Fibroblast of skin of right biceps (primary cell): ENCODE measurements around the gene SORL1.

Source experiments
- DNase-seq: peaks from one replicate; pipeline ENCODE4 v3.0.0-alpha.2; 2013

Gene SORL1

DNA sequence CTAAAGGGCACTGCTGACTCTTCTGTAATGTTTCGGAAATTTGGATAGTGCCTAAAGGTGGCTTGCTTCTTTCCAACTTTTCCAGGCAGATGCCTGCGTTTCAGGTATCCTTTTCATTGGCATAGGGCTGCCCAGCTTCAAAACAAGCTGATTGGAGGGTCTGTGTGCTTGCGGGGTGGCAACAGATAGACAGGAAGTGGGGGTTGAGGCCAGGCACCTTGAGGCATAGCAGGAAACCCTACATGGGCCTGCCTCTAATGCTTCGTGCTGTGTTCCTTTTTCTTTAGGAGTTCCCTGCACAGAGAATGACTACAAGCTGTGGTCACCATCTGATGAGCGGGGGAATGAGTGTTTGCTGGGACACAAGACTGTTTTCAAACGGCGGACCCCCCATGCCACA, 92.8 kb downstream of the SORL1 start:
- DNase-seq = no peak

DNA sequence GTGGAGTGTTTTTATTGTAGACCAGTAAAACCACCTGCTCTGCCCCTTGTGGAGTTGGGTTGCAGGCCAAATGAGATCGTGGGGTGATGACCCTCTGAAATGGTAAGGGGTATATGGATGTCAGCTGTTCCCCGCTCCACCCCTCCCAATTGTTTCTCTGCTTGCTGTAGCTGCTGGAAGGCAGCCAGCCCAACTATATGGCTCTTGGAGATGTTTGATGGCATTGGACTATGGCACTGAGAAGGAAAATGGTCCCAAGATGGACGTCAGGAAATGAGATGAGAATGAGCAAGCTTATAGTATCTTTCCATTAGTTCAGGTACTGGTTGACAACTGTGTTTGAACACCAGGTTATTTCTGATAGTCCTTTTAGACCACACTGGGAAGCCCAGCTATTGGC, 95.5 kb downstream of the SORL1 start:
- no peak for DNase-seq

DNA sequence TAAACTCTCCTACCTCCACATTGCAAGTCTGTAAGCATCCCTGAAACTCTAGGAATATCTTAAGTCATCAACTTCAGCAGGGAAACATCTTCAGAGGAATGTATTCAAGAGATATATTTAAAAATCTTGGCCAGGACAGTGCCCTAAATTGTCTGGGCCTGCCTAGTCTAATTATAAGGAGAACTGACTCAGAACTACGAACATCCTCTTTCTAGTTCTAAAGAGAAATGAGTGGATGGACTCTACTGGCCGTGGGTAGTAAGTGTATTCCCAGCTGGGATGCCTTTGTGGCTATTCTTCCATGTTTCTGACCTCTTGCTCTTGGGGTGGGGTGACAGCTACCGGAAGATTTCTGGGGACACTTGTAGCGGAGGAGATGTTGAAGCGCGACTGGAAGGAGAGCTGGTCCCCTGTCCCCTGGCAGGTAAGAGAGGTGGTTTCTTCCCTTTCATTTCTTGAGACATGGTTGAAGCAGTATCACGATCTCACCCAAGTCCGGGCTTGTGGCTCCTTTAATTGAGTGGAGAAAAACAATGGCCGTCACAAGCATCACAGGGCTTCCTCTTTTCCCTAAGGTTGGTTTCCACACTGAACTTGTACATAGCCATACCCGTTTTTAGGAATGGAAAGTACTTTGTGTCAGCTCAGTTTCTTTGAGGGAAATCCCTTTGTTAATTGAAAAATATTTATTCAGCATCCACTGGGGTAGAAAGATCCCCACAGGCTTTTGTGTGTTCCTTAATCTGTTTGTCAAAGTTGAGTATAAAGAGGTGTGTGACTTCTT, 98.3 kb downstream of the SORL1 start:
- DNase-seq = no peak

DNA sequence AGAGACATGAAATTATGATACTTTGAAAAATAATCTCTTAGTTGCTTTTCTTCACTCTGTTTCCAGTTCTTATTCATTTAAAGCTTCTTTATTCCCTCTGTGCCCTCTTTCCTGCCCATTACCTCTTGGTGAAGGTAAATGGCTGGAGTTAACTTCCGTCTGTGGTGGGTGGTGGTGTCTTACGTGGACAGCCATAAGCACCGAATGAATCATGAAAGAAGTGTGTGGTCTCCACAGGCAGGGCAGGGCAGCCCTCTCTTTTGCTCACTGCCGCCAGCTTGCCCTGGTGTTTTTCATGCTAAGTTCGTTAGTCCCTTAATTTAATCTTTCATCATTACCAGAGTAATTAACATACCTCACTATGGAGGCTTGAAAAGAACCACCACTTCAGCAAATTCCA, 99.3 kb downstream of the SORL1 start:
- DNase-seq = no peak

DNA sequence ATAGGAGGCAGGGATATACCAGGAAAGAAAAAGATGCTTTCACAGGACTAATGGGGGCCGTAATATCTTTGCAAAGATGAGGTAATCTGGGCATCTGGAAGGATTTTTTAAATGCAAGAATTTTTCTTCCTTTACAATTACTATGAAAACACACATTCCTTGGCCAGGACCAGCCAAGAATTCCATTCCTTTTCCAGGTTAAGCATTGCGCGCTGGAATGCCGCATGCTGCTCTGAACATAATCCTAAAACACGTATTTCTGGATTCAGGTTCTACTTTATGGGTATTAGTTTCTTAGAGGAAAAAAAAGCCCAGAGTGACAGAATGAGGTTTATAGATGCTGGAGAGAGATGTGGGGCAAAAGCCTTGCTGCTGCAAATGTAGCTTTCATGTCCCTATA, 100.0 kb downstream of the SORL1 start:
- peak; percentile 16 for DNase-seq

DNA sequence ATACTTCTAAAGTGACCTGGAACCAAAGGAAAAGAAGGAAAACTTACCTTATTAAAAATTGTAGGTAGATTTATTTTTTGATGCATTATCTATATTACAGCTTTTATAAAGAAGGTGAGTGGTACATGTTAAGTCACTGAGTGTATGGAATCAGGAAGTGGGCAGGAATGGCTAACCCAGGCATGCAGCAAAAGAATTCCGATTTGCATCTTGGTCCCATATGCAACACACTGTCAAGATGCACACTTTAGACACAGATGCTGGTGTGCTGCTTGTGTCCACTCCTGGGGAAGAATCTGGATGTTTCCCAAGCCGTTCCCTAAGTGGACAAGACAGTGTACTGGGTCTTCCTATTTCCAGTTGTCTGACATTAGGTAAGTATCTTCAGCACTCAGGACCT, 100.5 kb downstream of the SORL1 start:
- no peak for DNase-seq

DNA sequence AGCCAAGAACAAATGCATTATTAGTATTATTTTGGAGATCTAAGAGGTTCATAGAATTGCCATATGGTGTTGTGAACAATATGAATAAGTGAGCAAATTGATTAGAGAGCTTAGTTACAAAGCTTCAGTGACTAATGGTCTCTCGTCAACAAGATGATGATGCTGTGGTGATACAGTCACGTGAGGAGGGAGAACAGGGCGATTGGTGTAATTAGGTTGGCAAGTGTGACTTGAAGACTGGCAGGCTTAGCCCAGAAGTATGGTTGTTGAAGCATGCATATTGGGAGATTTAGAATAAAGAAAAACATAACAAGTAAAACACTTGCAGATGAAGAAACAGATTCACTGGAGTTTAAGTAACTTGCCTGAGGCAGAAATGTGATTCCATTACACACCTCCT, 101.3 kb downstream of the SORL1 start:
- no peak for DNase-seq

DNA sequence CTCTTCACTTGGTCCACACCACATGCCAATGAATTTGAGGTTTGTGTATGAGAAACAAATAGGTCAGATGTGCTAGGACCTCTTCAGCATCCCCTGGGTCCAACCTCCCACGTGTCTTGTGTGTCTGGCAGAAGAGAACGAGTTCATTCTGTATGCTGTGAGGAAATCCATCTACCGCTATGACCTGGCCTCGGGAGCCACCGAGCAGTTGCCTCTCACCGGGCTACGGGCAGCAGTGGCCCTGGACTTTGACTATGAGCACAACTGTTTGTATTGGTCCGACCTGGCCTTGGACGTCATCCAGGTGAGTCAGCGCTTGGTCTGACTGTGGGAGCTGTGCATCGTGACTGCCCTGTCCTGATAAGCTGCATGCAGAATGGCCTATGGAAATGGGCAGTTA, 101.7 kb downstream of the SORL1 start:
- DNase-seq = no peak

DNA sequence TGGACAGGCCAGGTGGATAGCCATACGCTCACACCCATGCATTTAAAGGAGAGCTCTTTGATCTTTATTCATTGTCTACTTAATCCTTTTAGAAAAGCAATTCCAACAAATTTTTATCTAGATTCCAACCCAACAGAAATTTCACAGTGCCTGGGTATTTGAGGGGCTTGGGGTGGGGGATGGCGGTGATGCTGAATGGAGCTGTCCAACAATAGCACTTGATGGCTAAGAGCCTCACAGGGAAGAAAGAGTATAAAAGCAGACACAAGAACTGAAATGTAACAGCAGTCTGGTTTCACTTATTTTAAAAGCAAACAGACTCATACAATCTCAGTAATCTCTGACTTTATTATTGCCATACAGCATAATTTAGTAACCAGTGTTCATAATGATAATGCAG, 102.4 kb downstream of the SORL1 start:
- no peak for DNase-seq

DNA sequence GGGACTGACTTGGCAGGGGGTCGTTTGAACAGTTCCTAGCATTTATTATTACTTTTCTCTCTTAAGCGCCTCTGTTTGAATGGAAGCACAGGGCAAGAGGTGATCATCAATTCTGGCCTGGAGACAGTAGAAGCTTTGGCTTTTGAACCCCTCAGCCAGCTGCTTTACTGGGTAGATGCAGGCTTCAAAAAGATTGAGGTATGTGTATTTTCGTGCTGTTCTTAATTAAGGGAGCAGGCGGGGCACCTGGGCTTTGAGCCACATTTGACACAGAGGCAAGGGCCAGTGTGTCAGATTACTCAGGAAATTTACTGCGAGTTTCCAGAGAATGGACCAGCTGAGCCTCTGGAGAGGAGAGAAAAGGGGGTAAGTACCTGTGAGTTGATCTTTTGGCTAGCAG, 103.0 kb downstream of the SORL1 start:
- no peak for DNase-seq

DNA sequence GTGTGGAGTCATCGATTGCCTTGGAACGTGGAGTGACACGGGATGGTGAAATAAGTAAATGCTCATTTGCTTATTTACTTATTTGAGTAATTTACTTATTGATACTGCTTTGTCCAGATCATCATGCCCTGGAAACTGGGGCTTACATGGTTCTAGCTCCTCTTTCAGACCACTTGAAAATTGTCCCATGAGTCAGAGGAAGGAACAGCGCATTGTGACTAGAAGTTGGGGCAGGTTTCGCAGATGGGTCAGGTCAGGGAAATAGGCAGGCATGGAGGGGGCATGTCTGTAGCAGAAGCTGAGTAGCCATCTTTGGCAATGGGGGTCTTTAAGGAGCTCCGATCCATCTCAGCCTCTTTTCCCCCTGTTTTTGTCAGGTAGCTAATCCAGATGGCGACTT, 104.8 kb downstream of the SORL1 start:
- DNase-seq = no peak

DNA sequence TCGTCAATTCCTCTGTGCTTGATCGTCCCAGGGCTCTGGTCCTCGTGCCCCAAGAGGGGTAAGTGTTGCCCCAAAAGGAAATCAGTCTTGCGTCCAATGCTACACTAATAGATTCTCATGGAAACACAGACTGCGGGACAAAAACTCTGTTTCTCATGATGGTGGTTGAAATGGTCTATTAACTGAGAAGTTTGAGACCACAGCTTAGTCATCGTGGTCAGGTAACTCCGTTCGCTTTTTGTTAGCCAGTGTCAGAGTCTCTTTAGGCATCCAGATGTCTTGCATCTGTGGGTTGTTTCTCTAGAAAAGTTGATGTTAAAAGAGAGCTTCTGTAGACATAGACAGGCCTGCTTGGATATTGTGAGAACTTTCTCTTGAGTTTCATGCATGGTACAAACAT, 105.2 kb downstream of the SORL1 start:
- peak; percentile 15 for DNase-seq

DNA sequence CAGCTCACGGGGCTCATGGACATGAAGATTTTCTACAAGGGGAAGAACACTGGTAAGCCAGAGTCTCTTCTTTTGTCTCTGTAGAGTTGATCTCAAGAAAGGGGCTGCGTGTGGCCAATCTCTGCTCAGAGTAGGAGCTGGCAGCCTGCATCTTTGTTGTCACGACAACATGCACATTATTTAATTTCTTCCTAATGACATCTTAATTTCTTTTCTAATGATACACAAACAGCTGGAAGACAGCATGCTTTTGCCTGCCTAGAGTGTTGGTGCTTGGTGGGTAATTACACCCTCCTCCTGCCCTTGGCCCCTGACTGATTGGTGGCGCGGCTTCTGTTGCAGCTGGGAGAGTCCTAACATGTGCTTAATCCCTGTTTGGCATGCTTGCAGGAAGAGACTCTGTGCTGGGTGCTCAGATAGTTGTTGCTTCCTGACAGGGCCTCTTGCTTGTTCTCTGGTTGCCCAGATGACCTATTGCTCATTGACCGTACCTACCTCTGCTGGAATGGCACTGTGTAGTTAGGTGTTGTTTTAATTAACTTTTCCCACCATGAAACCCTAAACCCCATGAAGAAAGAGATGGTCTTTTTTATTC, 107.6 kb downstream of the SORL1 start:
- DNase-seq = no peak

DNA sequence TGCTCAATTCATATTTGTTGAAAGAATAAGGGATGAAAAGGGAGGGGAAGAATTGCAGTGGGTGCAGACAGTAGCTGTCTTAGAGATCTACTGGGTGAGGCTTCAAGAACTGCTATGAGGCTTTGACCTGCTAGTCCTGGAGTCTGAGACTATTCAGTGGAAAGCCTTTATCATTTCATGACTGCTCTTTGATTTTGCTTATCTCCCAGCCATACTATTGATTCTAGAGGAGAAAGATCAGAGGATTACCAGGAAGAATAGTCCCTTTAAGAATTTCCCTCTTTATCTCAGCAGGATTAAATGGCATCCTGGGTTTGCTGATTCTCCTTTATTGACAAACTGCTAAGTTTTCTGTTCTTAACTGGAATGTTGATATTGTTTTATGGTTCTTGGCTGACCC, 108.1 kb downstream of the SORL1 start:
- DNase-seq = no peak

DNA sequence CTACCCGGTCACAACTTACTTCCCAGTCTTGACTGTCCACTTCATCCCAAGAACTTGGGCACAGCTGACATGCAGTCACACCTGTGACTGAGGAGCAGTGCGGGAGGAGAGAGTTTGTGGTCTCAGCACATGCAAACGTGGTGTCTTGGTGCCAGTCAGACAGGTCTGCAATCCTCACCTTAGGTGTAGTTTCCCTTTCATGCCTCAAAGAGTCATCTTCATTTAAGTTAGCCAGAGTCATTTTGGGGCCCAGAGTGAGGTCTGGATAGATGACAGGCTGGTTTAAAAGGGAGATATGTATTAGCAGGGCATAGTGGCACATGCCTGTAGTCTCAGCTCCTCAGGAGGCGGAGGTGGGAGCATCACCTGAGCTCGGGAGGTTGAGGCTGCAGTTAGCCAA, 109.1 kb downstream of the SORL1 start:
- no peak for DNase-seq

DNA sequence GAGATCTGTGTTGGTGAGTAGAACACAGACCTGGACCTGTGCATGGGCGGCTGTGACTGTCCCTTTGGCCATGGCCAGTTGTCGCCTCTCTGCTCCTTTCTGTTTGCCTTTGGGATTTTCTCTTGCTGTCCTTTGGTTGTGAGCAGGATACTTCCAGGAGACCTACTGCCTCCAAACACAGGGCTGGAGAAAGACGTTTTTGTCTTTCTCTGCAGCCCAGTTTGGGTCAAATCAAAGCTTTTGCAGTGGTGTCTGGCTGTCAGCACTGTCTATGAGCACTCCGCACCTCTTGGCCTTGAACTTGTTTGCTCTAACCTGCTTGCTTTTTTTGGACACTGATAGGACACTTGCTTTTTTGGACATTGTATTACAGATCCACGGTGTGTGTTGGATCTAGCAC, 109.6 kb downstream of the SORL1 start:
- DNase-seq = no peak

DNA sequence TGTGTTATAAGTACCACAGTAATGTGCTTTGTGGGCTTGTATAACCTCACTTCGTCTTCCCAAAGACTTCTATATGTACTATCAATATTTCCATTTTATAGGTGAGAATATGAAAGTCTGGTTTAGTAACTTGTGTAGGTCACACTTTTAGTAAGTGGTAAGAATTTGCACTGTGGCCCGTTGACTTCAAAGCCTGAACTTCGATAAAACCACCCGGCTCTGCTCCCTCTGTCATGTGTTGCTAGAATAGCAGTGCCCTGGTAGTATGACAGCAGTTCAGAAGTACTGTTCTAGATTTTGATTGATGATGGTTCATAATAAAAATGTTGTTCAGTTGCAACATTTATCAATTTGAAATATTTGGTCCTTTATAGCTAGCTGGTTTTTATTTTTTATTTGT, 110.9 kb downstream of the SORL1 start:
- no peak for DNase-seq

DNA sequence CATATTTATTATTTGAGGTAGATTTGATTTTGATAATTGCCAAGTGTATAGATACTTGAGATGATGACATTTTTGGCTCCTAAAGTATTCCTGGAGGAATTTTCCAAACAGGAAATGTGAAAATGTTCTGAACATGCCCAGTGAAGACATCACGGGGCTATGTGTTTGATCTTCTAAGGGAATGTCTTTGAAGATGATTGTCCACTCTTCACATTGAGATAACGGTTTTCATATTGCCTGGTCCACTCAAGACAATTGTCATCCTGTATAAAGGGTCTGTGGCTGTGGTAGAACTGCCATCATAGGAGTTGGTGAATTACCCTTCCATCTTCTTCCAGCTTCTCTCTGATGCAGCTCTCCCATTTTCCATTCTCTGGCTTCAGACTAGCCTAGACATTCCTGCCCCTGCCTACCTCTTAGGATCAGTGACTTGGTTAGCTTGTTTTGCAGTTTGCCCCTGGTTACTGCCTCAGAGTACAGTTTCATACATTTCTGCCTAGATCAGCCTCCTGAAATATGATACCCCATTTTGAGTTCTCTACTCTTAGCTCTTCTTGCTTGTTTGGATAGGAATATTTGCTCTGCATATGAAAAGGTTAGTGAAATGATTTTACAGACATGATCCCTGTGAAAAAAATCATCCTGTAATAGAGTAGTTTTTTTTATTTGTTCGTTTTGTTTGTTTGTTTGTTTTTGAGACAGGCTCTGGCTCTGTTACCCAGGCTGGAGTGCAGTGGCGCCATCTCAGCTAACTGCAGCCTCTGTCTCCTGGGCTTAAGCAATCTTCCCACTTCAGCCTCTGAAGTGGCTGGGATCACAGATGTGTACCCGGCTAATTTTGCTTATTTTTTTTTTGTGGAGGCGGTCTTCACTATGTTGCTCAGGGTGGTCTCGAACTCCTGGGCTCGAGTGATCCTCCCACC, 112.0 kb downstream of the SORL1 start:
- DNase-seq = peak; percentile 12

DNA sequence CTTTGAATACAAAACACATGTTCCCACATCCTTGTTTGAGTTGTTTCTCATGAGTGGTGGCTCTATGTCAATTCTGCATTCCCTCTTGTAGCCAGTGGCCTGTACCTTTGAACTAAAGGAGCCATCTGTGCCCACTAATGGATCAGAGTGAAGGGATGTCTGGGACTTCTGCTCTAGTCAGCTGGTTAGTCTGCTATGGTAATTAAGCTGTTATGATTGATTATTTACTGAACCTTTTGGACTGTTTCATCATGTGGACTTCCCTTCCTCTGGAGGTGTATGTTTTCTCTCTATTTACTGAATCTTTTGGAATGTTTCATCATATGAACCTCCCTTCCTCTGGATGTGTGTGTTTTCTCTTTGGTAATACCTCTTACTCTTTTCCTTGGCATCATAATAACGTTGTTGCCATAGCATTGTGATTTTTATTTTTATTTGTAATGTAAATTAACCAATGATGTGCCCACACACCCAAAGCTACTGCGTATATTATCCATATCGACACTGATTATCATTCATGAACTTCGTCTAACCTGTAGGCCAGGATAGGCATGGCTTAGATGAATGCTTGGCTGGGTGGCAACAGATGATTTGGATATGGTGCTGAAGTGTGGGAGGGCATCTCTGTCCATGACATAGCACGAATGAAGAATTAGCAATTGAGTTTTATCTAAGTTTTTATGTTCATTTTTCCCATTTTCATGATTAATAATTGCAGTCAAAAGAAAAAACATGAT, 113.0 kb downstream of the SORL1 start:
- no peak for DNase-seq

DNA sequence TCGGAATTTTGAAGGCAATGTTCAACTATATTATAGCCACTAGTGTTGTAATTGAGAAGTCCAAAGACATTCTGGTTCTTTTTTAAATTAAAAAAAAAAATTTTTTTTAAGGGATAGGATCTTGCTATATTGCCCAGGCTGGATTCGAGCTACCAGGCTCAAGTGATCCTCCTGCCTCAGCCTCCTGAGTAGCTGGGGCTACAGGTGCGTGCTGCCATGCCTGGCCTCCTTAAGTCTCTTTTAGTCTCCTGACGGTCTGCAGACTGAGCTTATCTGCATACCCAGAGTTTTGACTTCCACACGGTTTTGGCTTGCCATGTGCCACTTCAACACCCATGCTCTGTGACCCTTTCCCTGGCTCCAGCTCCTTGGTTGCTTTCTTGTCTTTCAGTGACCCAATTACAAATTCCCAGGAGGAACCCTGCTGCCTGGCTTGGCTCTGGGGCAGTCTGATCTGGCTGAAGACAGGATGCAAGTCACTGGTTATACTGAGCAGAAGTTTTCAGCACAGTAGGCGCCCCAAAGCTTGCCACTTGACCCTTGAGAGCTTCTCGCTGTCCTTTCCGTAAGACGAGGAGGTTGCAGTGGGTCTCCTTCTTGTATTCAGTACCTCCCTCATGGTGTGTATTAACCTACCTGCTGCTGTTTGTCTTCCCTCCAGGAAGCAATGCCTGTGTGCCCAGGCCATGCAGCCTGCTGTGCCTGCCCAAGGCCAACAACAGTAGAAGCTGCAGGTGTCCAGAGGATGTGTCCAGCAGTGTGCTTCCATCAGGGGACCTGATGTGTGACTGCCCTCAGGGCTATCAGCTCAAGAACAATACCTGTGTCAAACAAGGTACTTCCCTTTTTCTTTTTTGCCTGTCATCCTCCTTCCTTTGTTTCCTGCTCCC, 114.4 kb downstream of the SORL1 start:
- no peak for DNase-seq

DNA sequence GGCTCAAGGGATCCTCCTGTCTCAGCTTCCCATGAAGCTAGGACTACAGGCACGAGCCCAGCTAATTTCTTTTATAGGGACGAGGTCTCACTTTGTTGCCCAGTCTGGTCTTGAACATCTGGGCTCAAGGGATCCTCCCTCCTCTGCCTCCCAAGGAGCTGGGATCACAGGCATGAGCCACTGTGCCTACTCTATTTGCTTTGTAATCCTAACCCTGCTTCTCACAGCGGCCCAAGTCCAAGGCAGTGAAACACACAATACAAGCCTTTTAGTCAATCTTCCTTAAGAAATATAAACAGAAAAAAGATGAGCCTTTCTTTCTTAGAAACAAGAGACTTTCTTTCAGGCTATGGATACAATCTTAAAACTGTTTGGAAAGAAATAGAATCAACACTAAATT, 115.9 kb downstream of the SORL1 start:
- no peak for DNase-seq
